ENCODE measurements around the gene ASB16. TPM values are rescaled to one million over a fixed set of nuclear protein-coding genes. Genes with fewer than 3 reads are reported as not detected.

The ASB16 gene
- total and polyA plus RNA-seq, 10 of the 15 experiments (the other 5 are each of a cell fraction or from before 2014, with no cell fraction given) = 0.07 to 1.1 (median 0.44) TPM; not detected in 5

DNA sequence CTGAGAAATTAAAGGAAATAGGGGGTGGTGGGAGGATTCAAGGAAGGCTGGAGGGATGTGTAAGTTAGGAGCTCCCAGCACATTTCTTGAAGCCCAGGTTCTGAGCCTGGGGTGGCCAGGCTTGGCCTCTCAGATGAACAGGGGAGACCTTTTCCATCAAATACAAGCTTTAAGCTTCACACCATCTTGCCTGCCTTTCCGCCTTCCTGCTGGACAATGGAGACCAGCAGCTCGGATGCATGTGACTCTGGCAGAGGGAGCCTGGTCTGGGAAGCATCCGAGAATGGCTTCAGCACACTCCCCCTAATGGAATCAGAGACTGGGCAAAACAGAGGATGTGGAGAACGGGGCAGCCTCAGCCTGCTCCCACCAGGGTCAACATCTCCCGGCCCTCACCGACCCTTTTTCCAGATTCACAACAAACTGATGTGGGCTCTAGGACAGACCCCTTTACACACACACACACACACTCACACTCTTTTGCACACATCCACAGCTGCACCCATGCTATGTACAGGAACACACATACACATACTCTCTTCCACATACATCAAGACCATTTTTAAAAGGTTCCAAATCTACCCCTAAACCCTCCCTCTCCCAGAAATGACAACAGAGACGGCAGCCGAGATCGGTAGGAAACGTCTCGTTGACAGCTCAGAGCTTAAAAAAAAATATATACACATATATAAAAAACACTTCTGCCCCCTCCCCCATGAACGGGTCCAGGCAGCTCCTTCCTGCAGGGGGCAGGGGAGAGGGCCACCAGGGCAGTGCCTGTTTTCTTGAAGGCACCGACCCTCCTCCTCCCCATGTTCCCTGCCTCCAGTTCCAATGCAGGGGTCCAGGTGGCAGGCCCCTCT, 35.7 kb downstream of the ASB16 start:
- WGBS (ENCODE audit: insufficient coverage, insufficient replicate concordance, low lambda C conversion rate, missing lambda C conversion rate) = 56% methylated on average over 13 of the region's 13 CpGs
- Histone ChIP-seq H3K9me3 (replicated peaks; ENCODE audit: control insufficient read depth, insufficient read depth, low read length) (no peaks in the 10 kb centered on the region), H4K20me1 (ENCODE audit: control insufficient read depth, insufficient read depth) (peaks cover 2% of the 10 kb centered on the region; the same call in 1 of the 2 replicates), H2AFZ (ENCODE audit: control insufficient read depth, low read depth, low read length) (no peak overlapping the region), H3K9ac (ENCODE audit: control insufficient read depth, insufficient read depth, low read length) (no peak overlapping the region), H3K4me1 (ENCODE audit: control insufficient read depth, insufficient read depth, low read length) (peaks cover 23% of the 10 kb centered on the region), H3K27me3 (replicated peaks in 1 of 2; ENCODE audit: control insufficient read depth in 2 of 2, insufficient read depth in 2 of 2, low read length in 1 of 2) (no peaks in the 10 kb centered on the region), H3K4me3 (no peak overlapping the region), H3K27ac (ENCODE audit: control insufficient read depth, insufficient read depth) (no peak overlapping the region), H3K36me3 (ENCODE audit: control insufficient read depth in 2 of 2, insufficient read depth in 2 of 2, low read length in 1 of 2) (peaks cover 25% of the 10 kb centered on the region in 2 experiments; a peak in 3 of 4 replicates), H3K79me2 (ENCODE audit: control insufficient read depth, insufficient read depth, low read length) (peaks cover 5% of the 10 kb centered on the region), H3K4me2 (ENCODE audit: control insufficient read depth, insufficient read depth) (no peak overlapping the region)
- no TSS peak for BruUV-seq (replicated peaks)
- ChIA-PET CTCF (interaction anchor here (0.6 to 7.0 kb wide), 5 partner anchors 11 to 141 kb away, joined by 3 to 135 read pairs (median 3); partner anchors contain the start of gene GRN), SMC1A (ENCODE audit: uncharacterized antibody, unreplicated experiment) (interaction anchor here (0.9 kb wide), 1 partner anchor 154 kb away, joined by 3 read pairs; no protein-coding TSS in a partner anchor), POLR2A (interaction anchor here (0.5 to 0.8 kb wide), 3 partner anchors 12 to 155 kb away, joined by 3 to 5 read pairs (median 3); no protein-coding TSS in a partner anchor), RAD21 (ENCODE audit: unreplicated experiment) (interaction anchor here (0.6 to 1.1 kb wide), 2 partner anchors 139 to 158 kb away, joined by 3 read pairs; partner anchors contain the start of genes FAM171A2 and GRN)
- intact Hi-C loops (cut with micrococcal nuclease; ENCODE audit: unreplicated experiment) (no loop called here), in situ Hi-C loops (cut with MboI) (loop anchor here (25.0 kb wide), 1 partner anchor 306 kb away; the partner anchor contains the start of gene GPATCH8)
- DNase-seq (ENCODE audit: low read depth, low spot score) (no peak), ATAC-seq (no peak), FAIRE-seq (no peak)
- TF ChIP-seq, protein P1, sequence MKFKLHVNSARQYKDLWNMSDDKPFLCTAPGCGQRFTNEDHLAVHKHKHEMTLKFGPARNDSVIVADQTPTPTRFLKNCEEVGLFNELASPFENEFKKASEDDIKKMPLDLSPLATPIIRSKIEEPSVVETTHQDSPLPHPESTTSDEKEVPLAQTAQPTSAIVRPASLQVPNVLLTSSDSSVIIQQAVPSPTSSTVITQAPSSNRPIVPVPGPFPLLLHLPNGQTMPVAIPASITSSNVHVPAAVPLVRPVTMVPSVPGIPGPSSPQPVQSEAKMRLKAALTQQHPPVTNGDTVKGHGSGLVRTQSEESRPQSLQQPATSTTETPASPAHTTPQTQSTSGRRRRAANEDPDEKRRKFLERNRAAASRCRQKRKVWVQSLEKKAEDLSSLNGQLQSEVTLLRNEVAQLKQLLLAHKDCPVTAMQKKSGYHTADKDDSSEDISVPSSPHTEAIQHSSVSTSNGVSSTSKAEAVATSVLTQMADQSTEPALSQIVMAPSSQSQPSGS (IDR thresholded peaks at IDR 0.05; ENCODE audit: low read length) = no peak
- TF ChIP-seq TBL1XR1 (IDR thresholded peaks at IDR 0.05; ENCODE audit: low read depth, low read length) (no peak), PML (IDR thresholded peaks at IDR 0.05; ENCODE audit: low read length) (peak; percentile 32; the same call in 1 of the 2 replicates), CEBPB (IDR thresholded peaks at IDR 0.05; ENCODE audit: borderline replicate concordance in 1 of 2, low read depth in 2 of 2, low read length in 2 of 2) (no peak), ESRRA (IDR thresholded peaks at IDR 0.05; ENCODE audit: low read length) (no peak), TARDBP (IDR thresholded peaks at IDR 0.05; ENCODE audit: borderline replicate concordance) (peak; percentile 91; the same call in 1 of the 2 replicates), POLR2AphosphoS5 (IDR thresholded peaks at IDR 0.05; ENCODE audit: low read length) (peak; percentile 49; the same call in 1 of the 2 replicates), IRF4 (IDR thresholded peaks at IDR 0.05; ENCODE audit: low read depth, low read length) (no peak), SMAD5 (IDR thresholded peaks at IDR 0.05; ENCODE audit: low read depth) (0 out of 2 replicates have a peak, but pooled peaks have one; percentile 17), MTA3 (IDR thresholded peaks at IDR 0.05; ENCODE audit: borderline replicate concordance, low read length) (0 out of 2 replicates have a peak, but pooled peaks have one; percentile 61), EGR1 (IDR thresholded peaks at IDR 0.05; ENCODE audit: borderline replicate concordance in 1 of 2, low read depth in 2 of 2, low read length in 2 of 2) (no peak), ZNF207 (IDR thresholded peaks at IDR 0.05; ENCODE audit: borderline replicate concordance) (no peak), WRNIP1 (IDR thresholded peaks at IDR 0.05; ENCODE audit: borderline replicate concordance, low read depth, low read length) (no peak), TCF3 (IDR thresholded peaks at IDR 0.05; ENCODE audit: borderline replicate concordance, insufficient read depth, low read depth, low read length) (no peak)
- TF ChIP-seq, protein P2, sequence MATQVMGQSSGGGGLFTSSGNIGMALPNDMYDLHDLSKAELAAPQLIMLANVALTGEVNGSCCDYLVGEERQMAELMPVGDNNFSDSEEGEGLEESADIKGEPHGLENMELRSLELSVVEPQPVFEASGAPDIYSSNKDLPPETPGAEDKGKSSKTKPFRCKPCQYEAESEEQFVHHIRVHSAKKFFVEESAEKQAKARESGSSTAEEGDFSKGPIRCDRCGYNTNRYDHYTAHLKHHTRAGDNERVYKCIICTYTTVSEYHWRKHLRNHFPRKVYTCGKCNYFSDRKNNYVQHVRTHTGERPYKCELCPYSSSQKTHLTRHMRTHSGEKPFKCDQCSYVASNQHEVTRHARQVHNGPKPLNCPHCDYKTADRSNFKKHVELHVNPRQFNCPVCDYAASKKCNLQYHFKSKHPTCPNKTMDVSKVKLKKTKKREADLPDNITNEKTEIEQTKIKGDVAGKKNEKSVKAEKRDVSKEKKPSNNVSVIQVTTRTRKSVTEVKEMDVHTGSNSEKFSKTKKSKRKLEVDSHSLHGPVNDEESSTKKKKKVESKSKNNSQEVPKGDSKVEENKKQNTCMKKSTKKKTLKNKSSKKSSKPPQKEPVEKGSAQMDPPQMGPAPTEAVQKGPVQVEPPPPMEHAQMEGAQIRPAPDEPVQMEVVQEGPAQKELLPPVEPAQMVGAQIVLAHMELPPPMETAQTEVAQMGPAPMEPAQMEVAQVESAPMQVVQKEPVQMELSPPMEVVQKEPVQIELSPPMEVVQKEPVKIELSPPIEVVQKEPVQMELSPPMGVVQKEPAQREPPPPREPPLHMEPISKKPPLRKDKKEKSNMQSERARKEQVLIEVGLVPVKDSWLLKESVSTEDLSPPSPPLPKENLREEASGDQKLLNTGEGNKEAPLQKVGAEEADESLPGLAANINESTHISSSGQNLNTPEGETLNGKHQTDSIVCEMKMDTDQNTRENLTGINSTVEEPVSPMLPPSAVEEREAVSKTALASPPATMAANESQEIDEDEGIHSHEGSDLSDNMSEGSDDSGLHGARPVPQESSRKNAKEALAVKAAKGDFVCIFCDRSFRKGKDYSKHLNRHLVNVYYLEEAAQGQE (IDR thresholded peaks at IDR 0.05; ENCODE audit: low read depth, low read length) = no peak
- TF ChIP-seq, protein P3, sequence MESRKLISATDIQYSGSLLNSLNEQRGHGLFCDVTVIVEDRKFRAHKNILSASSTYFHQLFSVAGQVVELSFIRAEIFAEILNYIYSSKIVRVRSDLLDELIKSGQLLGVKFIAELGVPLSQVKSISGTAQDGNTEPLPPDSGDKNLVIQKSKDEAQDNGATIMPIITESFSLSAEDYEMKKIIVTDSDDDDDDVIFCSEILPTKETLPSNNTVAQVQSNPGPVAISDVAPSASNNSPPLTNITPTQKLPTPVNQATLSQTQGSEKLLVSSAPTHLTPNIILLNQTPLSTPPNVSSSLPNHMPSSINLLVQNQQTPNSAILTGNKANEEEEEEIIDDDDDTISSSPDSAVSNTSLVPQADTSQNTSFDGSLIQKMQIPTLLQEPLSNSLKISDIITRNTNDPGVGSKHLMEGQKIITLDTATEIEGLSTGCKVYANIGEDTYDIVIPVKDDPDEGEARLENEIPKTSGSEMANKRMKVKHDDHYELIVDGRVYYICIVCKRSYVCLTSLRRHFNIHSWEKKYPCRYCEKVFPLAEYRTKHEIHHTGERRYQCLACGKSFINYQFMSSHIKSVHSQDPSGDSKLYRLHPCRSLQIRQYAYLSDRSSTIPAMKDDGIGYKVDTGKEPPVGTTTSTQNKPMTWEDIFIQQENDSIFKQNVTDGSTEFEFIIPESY (IDR thresholded peaks at IDR 0.05) = no peak
